AML-193 (cell line): ENCODE data around the gene UNC13B.

Source experiments
- DNase-seq, 2 experiments: peaks; one replicate each; lab custom pipeline; 2025; lab: John Stamatoyannopoulos, UW

The UNC13B gene

GRCh38 chr9:35277628-35278359, 116.0 kb downstream of the UNC13B start:
- no peak for DNase-seq

GRCh38 chr9:35279946-35280345, 118.1 kb downstream of the UNC13B start:
- DNase-seq: no peak

DNA sequence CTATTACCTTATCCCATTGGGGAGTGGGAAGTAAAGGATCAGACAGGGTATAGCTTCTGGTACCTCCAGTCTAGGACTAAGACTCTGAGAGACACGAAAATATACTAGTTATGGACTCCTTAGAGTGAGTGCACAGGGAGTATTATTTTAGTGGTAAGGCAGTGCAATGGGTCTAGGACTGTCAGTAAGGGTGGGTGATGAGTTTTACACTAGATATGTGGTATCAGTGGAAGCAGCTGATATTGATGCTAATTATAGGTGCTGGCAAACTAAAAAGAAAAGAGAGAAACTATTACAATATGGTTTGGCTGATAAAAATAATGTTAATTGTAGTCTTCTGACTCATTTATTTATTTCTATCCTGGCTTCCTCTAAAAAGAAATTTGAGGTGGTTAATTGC, 118.6 kb downstream of the UNC13B start:
- no peak for DNase-seq

DNA sequence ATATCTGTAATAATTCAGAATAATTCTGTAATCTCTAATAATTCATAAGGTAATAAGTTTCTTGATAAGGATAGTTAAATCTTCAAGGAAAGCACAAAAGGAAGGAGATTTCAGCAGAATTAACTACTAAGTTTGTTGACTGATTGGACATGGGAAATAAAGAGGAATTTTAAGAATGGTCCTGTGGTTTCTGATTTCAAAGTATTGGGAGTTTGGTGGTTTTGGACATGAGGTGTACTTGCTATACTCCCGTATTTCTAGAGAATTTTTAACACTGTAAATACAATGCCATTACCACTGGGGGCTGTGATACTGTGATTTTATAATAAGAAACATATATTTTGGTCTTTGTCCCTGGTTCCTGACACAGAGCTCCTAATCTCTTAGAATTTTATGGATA, 123.9 kb downstream of the UNC13B start:
- no peak for DNase-seq

DNA sequence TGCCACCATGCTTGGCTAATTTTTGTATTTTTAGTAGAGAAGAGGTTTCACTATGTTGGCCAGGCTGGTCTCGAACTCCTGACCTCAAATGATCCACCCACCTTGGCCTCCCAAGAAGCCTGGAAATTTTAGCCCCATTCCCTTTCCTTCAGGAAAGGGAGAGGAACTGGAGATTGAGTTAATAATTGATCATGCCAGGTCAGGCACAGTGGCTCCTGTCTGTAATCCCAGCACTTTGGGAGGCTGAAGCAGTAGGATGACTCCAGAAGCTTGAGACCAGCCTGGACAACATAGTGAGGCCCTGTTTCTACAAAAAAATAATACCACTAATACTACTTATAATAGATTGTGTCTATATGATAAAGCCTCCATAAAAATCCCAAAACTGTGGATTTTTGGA, 124.6 kb downstream of the UNC13B start:
- DNase-seq: no peak

DNA sequence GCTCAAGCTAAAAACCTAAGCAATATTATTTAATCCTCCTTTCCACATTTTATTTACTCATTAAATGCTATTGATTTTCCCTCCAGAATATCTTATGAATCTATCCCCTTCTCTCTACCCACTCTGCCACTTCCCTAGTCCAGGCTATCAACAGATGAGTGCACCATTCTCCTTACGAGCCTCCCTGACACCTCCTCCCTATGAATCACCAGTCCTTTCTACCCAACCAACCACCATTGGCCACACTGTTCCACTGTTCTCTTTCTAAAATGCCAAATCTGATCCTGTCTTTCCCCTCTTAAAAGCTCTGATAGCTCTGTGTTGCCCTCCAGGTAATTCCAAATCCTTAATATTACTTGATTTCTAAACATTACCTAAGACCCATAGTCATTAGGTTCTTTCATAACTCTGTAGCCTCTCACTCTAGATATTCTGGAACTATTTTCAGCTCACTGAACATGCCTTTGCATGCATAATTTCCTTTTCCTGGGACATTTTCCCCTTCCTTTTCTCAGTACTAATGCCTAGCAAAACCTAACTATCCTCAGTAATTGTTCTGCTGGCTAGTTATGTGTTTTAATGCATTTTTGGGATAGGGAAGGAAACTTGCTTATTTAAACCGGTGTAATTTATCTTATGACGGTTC, 126.3 kb downstream of the UNC13B start:
- DNase-seq: no peak

DNA sequence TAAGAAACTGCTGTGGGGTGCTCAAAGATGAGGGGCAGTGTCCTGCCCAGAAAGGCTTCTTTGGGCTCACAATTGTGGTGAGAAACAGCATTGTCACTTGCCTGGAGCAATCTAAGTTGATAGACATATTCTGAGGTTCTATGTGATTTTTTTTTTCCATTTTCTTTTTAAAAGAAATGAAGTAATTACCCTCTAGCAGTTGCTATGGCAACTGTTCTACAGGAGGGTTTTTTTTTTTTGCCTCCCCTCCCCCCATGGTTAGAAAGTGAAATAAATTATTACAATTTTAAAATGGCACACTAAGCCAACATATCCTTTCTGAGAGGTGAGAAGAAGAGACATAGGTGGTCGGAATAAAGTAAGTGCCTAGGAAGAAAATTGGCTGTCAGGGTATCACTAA, 127.0 kb downstream of the UNC13B start:
- no peak for DNase-seq

GRCh38 chr9:35293376-35293964, 131.7 kb downstream of the UNC13B start:
- DNase-seq: no peak

- DNase-seq: no peak
Measured at GRCh38 chr9:35294066-35294465, 132.3 kb downstream of the UNC13B start.

DNA sequence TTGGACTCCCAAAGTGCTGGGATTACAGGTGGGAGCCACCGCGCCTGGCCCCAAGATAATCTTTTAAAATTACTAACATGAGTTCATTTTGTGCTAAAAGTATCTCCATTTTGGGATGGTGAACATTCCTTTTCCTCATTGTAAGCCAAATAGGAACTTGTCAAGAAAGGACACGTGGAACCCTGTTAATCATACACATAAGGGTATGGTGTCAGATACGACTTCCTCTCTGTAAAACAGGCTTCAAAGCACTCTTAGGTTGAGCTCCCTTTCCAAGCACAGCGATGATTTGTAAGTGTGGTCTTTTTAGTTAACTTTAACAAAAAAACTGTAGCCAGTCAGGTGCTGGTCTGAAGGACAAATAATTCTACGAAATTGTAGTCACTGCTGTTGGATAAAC, 132.7 kb downstream of the UNC13B start:
- DNase-seq: no peak

DNA sequence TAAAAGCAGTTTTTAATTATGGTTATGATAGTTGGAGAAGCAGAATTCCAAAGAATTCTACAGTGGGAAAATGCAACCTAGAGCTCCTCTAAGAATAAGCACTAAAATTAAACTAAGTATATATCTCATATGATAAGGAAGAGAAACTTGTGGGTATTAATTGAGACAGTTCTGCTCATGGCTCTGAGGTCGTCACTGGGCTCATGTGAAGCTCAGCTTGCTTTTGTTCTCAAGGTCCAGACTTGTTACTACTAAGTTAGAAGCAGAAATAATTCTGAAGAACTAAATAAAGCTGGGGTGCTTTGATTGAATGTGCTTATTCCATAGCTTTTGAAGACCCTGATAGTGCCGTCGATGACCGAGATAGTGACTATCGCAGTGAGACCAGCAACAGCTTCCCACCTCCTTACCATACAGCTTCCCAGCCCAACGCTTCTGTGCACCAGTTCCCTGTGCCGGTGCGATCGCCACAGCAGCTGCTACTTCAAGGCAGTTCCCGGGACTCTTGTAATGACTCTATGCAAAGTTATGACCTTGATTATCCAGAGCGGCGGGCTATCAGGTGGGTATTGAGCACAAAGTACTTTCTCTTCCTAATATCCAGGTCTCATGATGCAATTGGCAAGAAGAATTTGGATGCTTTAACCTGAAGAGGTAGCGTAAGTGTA, 133.7 kb downstream of the UNC13B start:
- DNase-seq: no peak

- no peak for DNase-seq
Measured at GRCh38 chr9:35303567-35303966, 141.8 kb downstream of the UNC13B start.

GRCh38 chr9:35306283-35306682, 144.5 kb downstream of the UNC13B start:
- no peak for DNase-seq

DNA sequence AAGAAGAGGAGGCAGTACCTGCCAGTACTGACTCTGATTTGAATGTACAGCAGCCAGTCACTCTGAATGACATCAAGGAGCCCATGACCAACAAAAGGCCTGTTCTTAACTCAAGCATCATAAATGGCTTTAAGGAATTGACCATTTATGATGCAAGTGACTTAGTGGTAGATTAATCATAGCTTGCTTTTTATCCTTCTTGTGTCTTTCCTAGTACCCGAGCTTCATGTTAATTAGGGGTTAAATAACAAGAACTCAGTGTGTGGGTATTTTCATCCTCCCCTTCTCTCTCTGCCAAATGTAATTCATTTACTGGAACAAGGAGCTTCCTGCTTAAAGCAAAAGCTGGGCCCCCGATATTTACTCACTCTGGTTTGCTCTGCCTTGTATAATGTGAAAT, 146.5 kb downstream of the UNC13B start:
- DNase-seq: no peak

DNA sequence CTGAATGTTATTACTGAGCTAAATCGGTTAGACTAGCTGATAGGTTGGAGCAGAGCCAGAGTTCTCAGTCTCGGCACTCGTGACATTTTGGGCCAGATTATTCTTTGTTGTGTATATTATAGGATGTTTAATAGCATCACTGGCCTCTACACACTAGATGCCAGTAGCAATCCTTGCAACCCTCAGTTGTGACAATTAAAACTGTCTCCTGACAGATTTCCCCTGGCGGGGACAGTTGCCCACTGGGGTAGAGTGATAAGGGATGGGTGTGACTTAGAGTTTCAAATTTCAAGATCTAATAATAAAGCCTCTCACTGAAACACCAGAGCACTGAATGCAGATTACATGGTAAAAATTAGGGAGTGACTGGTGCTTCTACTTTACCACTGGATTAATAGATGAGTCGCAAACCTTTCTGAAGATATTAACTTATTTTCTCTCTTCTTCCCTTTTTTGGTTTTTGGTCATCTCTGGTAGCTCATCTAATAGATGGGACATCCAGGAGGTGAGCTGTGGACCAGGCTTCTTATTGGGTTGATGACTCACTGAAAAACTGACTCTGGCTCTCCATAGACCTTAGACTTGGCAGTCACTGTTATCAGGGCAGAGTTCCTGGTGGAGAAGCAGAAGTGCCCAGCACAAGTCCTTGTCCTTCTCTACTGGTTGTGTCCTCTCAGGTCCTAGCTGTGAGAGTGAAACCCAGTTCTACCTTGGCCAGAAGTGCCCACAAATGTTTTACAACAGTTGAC, 150.3 kb downstream of the UNC13B start:
- no peak for DNase-seq

DNA sequence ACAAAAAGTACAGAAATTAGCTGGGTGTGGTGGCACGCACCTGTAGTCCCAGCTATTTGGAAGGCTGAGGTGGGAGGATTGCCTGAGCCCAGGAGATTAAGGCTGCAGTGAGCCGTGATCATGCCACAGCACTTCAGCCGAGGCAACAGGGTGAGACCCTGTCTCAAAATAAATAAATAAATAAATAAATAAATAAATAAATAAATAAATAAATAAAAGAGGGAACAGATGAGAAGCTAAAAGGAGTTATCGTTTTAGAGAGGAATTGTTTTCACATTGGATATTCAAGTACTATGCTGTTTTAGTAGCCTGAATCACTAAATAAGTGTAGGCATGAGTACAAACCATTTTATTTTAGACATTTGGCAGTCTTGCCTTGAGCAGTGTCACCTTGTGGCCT, 151.7 kb downstream of the UNC13B start:
- no peak for DNase-seq

- DNase-seq: no peak
Measured at GRCh38 chr9:35313916-35314315, 152.1 kb downstream of the UNC13B start.

DNA sequence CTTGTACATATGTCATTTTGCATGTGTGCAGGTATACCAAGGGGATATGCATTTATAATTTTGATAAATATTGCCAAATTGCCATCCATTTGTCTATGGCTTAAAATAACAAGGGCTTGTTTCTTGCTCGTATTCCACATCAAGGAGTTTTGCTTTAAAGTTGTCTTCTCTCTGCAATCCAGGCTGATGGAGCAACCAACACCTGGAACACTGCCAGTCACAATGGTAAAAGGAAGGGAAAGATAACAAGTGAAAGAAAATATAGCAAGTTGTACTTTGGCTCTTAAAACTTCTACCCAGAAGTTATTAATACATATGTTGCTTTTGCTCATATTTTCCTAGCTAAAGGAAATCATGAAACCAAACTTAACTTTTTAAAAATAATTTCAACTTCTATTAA, 156.9 kb downstream of the UNC13B start:
- DNase-seq: no peak

DNA sequence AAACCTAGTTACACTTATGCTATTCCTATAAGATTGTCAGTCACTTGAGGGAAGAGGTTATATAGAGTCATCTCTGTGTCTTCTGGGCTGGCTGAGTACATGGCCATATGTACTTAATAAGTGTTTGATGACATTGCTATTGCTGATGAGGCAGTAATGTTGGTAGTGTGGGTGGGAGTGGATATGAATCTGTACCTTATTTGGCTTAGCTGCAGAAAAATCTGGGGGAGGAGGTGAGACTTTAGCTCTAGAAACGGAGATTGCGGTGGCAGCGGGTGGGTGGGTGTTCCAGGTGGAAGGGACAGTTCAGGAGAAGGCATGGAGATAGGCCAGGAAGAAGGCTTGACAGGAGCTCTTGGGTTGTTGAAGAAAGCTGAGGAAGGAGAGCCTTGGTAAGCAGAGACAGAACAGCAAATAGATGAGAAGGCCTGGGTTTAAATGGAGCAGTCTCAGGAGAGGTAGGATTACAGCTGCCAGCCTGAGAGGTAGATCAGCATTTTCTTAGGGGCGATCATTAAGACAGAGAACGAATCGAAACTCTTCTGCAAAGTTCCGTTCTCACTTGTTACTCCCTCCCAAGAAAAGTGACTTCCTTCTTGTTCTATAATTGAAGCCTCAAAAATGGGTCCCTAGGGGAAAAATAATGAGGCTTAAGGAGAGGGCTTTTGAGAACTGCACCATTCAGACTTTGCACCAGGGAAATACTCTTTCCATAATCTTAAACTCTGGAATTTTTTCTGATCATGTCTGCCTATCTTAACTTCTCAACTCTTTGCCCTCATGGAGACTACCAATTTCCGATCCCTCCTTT, 160.5 kb downstream of the UNC13B start:
- no peak for DNase-seq

DNA sequence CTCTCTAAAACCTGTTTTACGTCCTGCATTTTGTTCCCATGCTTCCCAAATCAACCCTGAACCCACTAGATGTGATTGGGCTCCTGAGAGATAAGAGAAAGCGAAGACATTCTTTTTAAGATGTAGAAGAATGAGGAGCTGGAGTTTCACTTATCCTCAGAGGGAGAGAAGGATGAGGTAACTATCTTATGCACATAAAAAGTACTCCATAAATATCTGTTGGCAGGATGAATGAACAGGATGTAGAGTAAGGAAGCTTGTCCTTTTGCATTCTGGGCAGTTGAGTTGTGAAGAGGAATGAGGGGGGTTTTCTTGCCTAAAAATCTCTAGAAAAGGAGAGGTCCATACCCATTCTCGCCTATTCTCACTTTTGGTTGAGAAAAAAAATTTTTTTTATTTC, 163.2 kb downstream of the UNC13B start:
- DNase-seq: no peak

- DNase-seq: no peak
Measured at GRCh38 chr9:35333551-35333950, 171.7 kb downstream of the UNC13B start.
